SK-N-SH (cell line): Measurements from ENCODE around the gene GDF2. TPM values are rescaled to one million over a fixed set of nuclear protein-coding genes. Genes with fewer than 3 reads are reported as not detected.

Experiments
- CTCF ChIA-PET: fragments of 300-600, 350-600 bp; formaldehyde crosslinking; extraction: SDS; loops from one replicate; lab custom pipeline; 2021; lab: Yijun Ruan, JAX
- POLR2A ChIA-PET: fragments of 350-600 bp; sonication (Branson Sonifier 250); formaldehyde crosslinking; extraction: SDS; loops from one replicate; lab custom pipeline; 2020; ENCODE audit warnings: antibody characterized with exemption, inconsistent platforms; lab: Yijun Ruan, JAX
- DNase-seq: peaks from one replicate; pipeline ENCODE4 v3.0.0; 2012
- H2AFZ ChIP-seq: fragments of 200-600 bp; sonication (generic); 2 replicates; pipeline ENCODE4 v1.8.1; 2016; ENCODE audit warnings: antibody characterized with exemption, mild to moderate bottlenecking, low read depth
- H3F3A ChIP-seq: fragments of 200-600 bp; sonication (generic); replicated peaks from 2 replicates; pipeline ENCODE3; 2016; ENCODE audit warnings: antibody characterized with exemption, mild to moderate bottlenecking; ENCODE audit not compliant: insufficient read depth
- H3K27ac ChIP-seq, 2 experiments: fragments of 200-500 bp in 1 of 2; fragments of 200-600 bp in 1 of 2; sonication (Bioruptor generic) in 1 of 2; sonication (generic), shearing (Covaris generic) in 1 of 2; 2 replicates each; pipeline versions ENCODE4 v1.5.1 to v1.6.1; 2014 to 2016; ENCODE audit warnings: low read depth in 2 of 2, inconsistent platforms in 1 of 2, low read length in 1 of 2, mild to moderate bottlenecking in 1 of 2, mixed read lengths in 1 of 2
- H3K27me3 ChIP-seq: fragments of 200-600 bp; sonication (generic), shearing (Covaris generic); 2 replicates; pipeline ENCODE4 v1.6.1; 2016; ENCODE audit warnings: mixed run types; ENCODE audit not compliant: insufficient read depth
- H3K36me3 ChIP-seq, 2 experiments: fragments of 200-500 bp in 1 of 2; fragments of 200-600 bp in 1 of 2; sonication (Bioruptor generic) in 1 of 2; sonication (generic) in 1 of 2; replicated peaks in 1 of 2; 2 replicates each; pipeline versions ENCODE3 to v1.5.1; 2014 to 2016; ENCODE audit warnings: low read length in 1 of 2, mild to moderate bottlenecking in 1 of 2; ENCODE audit not compliant: insufficient read depth in 2 of 2, control insufficient read depth in 1 of 2
- H3K4me1 ChIP-seq, 2 experiments: fragments of 200-500 bp in 1 of 2; fragments of 200-600 bp in 1 of 2; sonication (Bioruptor generic) in 1 of 2; sonication (generic), shearing (Covaris generic) in 1 of 2; 2 replicates each; pipeline versions ENCODE4 v1.5.1 to v1.6.1; 2014 to 2016; ENCODE audit warnings: low read depth in 1 of 2, low read length in 1 of 2, mixed run types in 1 of 2; ENCODE audit not compliant: insufficient read depth in 2 of 2, control insufficient read depth in 1 of 2
- H3K4me2 ChIP-seq: fragments of 200-600 bp; sonication (generic), shearing (Covaris generic); 2 replicates; pipeline ENCODE4 v1.6.1; 2017; ENCODE audit warnings: mixed run types
- H3K4me3 ChIP-seq, 2 experiments: fragments of 200-500 bp in 1 of 2; fragments of 200-600 bp in 1 of 2; sonication (Bioruptor generic) in 1 of 2; sonication (generic), shearing (Covaris generic) in 1 of 2; 2 replicates each; pipeline versions ENCODE4 v1.5.1 to v1.8.1; 2014 to 2016; ENCODE audit warnings: low read depth in 2 of 2, inconsistent platforms in 1 of 2, low read length in 1 of 2, mild to moderate bottlenecking in 1 of 2, mixed read lengths in 1 of 2, moderate library complexity in 1 of 2
- H3K79me2 ChIP-seq: fragments of 200-600 bp; sonication (generic); 2 replicates; pipeline ENCODE4 v1.8.1; 2017; ENCODE audit warnings: mild to moderate bottlenecking; ENCODE audit not compliant: insufficient read depth
- H3K9ac ChIP-seq: fragments of 200-600 bp; sonication (generic); 2 replicates; pipeline ENCODE4 v1.6.1; 2017; ENCODE audit warnings: mixed run types
- H3K9me2 ChIP-seq: fragments of 200-600 bp; sonication (generic); 2 replicates; pipeline ENCODE4 v1.6.1; 2017; ENCODE audit warnings: mixed run types
- H3K9me3 ChIP-seq: fragments of 200-600 bp; sonication (generic); 2 replicates; pipeline ENCODE4 v1.6.1; 2017; ENCODE audit warnings: mixed run types, mild to moderate bottlenecking, moderate library complexity
- H4K20me1 ChIP-seq: fragments of 200-600 bp; sonication (generic); 2 replicates; pipeline ENCODE4 v1.6.1; 2017; ENCODE audit warnings: mild to moderate bottlenecking, mixed run types; ENCODE audit not compliant: insufficient read depth
- CHD2 ChIP-seq: fragments of 150-350 bp; IDR thresholded peaks from 2 replicates; pipeline ENCODE4 v1.6.1; 2018; ENCODE audit warnings: low read length; ENCODE audit not compliant: partially characterized antibody
- ELF1 ChIP-seq: IDR thresholded peaks from 2 replicates; pipeline ENCODE4 v1.4.0; 2012
- EP300 ChIP-seq, 2 experiments: IDR thresholded peaks; 2 replicates each; pipeline versions ENCODE4 v1.4.0 to v1.6.1; 2012; ENCODE audit warnings: borderline replicate concordance in 1 of 2, low read depth in 1 of 2, low read length in 1 of 2
- FOSL2 ChIP-seq: IDR thresholded peaks from 2 replicates; pipeline ENCODE4 v1.4.0; 2012; ENCODE audit warnings: low read depth, mild to moderate bottlenecking, moderate library complexity, borderline replicate concordance
- FOXJ3 ChIP-seq: sonication (generic); formaldehyde crosslinking; IDR thresholded peaks from 2 replicates; pipeline ENCODE4 v1.5.1; 2020; ENCODE audit warnings: mild to moderate bottlenecking, missing genetic modification reagents
- JUND ChIP-seq: IDR thresholded peaks from 2 replicates; pipeline ENCODE4 v1.4.0; 2012
- MXI1 ChIP-seq: IDR thresholded peaks from 2 replicates; pipeline ENCODE4 v1.6.1; 2012; ENCODE audit warnings: mild to moderate bottlenecking, low read depth, low read length, improper control_type of control experiment
- NFIC ChIP-seq: IDR thresholded peaks from 2 replicates; pipeline ENCODE4 v1.4.0; 2012; ENCODE audit warnings: borderline replicate concordance
- NRF1 ChIP-seq: IDR thresholded peaks from 2 replicates; pipeline ENCODE4 v1.6.1; 2012; ENCODE audit warnings: low read depth, mild to moderate bottlenecking, low read length
- POLR2AphosphoS5 ChIP-seq: IDR thresholded peaks from 2 replicates; pipeline ENCODE4 v1.6.1; 2012; ENCODE audit warnings: low read depth, low read length
- RAD21 ChIP-seq: IDR thresholded peaks from 2 replicates; pipeline ENCODE4 v1.6.1; 2012; ENCODE audit warnings: mild to moderate bottlenecking, low read length
- RFX5 ChIP-seq: IDR thresholded peaks from 2 replicates; pipeline ENCODE4 v1.6.1; 2012; ENCODE audit warnings: mild to moderate bottlenecking, improper control_type of control experiment, low read length
- SMC3 ChIP-seq: IDR thresholded peaks from 2 replicates; pipeline ENCODE4 v1.6.1; 2012; ENCODE audit warnings: low read depth, low read length, improper control_type of control experiment
- TAF1 ChIP-seq: IDR thresholded peaks from 2 replicates; pipeline ENCODE4 v1.6.1; 2012; ENCODE audit warnings: low read depth, mild to moderate bottlenecking, low read length, moderate library complexity, borderline replicate concordance
- TCF12 ChIP-seq: IDR thresholded peaks from 2 replicates; pipeline ENCODE4 v1.4.0; 2012
- TEAD4 ChIP-seq: IDR thresholded peaks from 2 replicates; pipeline ENCODE4 v1.4.0; 2012; ENCODE audit warnings: mild to moderate bottlenecking, borderline replicate concordance; ENCODE audit not compliant: insufficient read depth
- YY1 ChIP-seq: IDR thresholded peaks from 2 replicates; pipeline ENCODE4 v1.4.0; 2012; ENCODE audit warnings: low read depth, mild to moderate bottlenecking
- whole genome bisulfite sequencing: methylation state at CpG from one replicate; pipeline ENCODE4 v1.1.6; 2017; ENCODE audit warnings: low lambda C conversion rate; 5-methylcytosine and 5-hydroxymethylcytosine counted together
- polyA plus RNA-seq, 3 experiments: library from polyadenylated mRNA; depleted of rRNA; stranded (reverse); fragments of >200 nt; gene quantifications; 2 replicates each; pipeline ENCODE4 v1.2.3, GENCODE V29; 2012
- TF ChIP-seq, protein P1 (sequence below): IDR thresholded peaks from 2 replicates; pipeline ENCODE4 v1.4.0; 2012; ENCODE audit warnings: low read depth, borderline replicate concordance
- TF ChIP-seq, protein P2 (sequence below): IDR thresholded peaks from 2 replicates; pipeline ENCODE4 v1.4.0; 2012; ENCODE audit warnings: low read depth
- TF ChIP-seq, protein P3 (sequence below): IDR thresholded peaks from 2 replicates; pipeline ENCODE4; 2012
- TF ChIP-seq, protein P4 (sequence below): IDR thresholded peaks from 2 replicates; pipeline ENCODE4 v1.6.1; 2012; ENCODE audit warnings: mild to moderate bottlenecking, low read depth, low read length, moderate library complexity
- TF ChIP-seq, protein P5 (sequence below): fragments of 150-350 bp; IDR thresholded peaks from 2 replicates; pipeline ENCODE4 v1.6.1; 2016; ENCODE audit warnings: mild to moderate bottlenecking, low read depth, low read length
- TF ChIP-seq, protein P6 (sequence below): fragments of 200-600 bp; sonication (generic); IDR thresholded peaks from 2 replicates; pipeline ENCODE4 v1.6.1; 2017; ENCODE audit warnings: antibody characterized with exemption, mild to moderate bottlenecking, moderate library complexity

GDF2 gene
- polyA plus RNA-seq, 1 of the 3 experiments (the other 2 are of a cell fraction), result not detected

- TF ChIP-seq TAF1 (no peak), CHD2 (no peak), EP300 (IDR thresholded peaks at IDR 0.05; ENCODE audit: borderline replicate concordance in 1 of 2, low read depth in 1 of 2, low read length in 1 of 2) (no peak), RFX5 (no peak), TEAD4 (no peak), SMC3 (no peak), FOSL2 (no peak), ELF1 (no peak)
- TF ChIP-seq, protein P1, sequence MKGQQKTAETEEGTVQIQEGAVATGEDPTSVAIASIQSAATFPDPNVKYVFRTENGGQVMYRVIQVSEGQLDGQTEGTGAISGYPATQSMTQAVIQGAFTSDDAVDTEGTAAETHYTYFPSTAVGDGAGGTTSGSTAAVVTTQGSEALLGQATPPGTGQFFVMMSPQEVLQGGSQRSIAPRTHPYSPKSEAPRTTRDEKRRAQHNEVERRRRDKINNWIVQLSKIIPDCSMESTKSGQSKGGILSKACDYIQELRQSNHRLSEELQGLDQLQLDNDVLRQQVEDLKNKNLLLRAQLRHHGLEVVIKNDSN, result no peak
Observed at GRCh38 chr10:47297866-47298540, 24.3 kb upstream of the GDF2 start (continued).

GRCh38 chr10:47298715-47299114 is 23.5 kb upstream of the GDF2 start:
- Histone ChIP-seq H4K20me1 (no peaks in the 10 kb centered on the region), H3K9me3 (no peaks in the 10 kb centered on the region), H3K9me2 (no peaks in the 10 kb centered on the region), H3K4me2 (no peak overlapping the region), H3K27ac (no peak overlapping the region; a peak in 1 of 4 replicates), H3K79me2 (no peaks in the 10 kb centered on the region), H3F3A (no peaks in the 10 kb centered on the region), H2AFZ (no peak overlapping the region), H3K36me3 (no peaks in the 10 kb centered on the region), H3K27me3 (peaks cover 43% of the 10 kb centered on the region), H3K4me3 (no peak overlapping the region), H3K9ac (no peak overlapping the region), H3K4me1 (peaks cover 0 to 51% of the 10 kb centered on the region in 2 experiments; a peak in 1 of 4 replicates)
- no peak for TF ChIP-seq TAF1
- TF ChIP-seq, protein P2, sequence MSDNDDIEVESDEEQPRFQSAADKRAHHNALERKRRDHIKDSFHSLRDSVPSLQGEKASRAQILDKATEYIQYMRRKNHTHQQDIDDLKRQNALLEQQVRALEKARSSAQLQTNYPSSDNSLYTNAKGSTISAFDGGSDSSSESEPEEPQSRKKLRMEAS, result no peak
- no peak for TF ChIP-seq EP300 (IDR thresholded peaks at IDR 0.05; ENCODE audit: borderline replicate concordance in 1 of 2, low read depth in 1 of 2, low read length in 1 of 2)
- TF ChIP-seq NRF1, result no peak
- no peak for TF ChIP-seq POLR2AphosphoS5
- no peak for TF ChIP-seq RAD21
- TF ChIP-seq, protein P3, sequence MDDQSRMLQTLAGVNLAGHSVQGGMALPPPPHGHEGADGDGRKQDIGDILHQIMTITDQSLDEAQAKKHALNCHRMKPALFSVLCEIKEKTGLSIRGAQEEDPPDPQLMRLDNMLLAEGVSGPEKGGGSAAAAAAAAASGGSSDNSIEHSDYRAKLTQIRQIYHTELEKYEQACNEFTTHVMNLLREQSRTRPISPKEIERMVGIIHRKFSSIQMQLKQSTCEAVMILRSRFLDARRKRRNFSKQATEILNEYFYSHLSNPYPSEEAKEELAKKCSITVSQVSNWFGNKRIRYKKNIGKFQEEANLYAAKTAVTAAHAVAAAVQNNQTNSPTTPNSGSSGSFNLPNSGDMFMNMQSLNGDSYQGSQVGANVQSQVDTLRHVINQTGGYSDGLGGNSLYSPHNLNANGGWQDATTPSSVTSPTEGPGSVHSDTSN, result no peak
- TF ChIP-seq FOSL2, result no peak
- TF ChIP-seq CHD2, result no peak
- TF ChIP-seq ELF1, result no peak
- TF ChIP-seq, protein P4, sequence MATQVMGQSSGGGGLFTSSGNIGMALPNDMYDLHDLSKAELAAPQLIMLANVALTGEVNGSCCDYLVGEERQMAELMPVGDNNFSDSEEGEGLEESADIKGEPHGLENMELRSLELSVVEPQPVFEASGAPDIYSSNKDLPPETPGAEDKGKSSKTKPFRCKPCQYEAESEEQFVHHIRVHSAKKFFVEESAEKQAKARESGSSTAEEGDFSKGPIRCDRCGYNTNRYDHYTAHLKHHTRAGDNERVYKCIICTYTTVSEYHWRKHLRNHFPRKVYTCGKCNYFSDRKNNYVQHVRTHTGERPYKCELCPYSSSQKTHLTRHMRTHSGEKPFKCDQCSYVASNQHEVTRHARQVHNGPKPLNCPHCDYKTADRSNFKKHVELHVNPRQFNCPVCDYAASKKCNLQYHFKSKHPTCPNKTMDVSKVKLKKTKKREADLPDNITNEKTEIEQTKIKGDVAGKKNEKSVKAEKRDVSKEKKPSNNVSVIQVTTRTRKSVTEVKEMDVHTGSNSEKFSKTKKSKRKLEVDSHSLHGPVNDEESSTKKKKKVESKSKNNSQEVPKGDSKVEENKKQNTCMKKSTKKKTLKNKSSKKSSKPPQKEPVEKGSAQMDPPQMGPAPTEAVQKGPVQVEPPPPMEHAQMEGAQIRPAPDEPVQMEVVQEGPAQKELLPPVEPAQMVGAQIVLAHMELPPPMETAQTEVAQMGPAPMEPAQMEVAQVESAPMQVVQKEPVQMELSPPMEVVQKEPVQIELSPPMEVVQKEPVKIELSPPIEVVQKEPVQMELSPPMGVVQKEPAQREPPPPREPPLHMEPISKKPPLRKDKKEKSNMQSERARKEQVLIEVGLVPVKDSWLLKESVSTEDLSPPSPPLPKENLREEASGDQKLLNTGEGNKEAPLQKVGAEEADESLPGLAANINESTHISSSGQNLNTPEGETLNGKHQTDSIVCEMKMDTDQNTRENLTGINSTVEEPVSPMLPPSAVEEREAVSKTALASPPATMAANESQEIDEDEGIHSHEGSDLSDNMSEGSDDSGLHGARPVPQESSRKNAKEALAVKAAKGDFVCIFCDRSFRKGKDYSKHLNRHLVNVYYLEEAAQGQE, result no peak
- TF ChIP-seq SMC3, result no peak
- TF ChIP-seq, protein P5, sequence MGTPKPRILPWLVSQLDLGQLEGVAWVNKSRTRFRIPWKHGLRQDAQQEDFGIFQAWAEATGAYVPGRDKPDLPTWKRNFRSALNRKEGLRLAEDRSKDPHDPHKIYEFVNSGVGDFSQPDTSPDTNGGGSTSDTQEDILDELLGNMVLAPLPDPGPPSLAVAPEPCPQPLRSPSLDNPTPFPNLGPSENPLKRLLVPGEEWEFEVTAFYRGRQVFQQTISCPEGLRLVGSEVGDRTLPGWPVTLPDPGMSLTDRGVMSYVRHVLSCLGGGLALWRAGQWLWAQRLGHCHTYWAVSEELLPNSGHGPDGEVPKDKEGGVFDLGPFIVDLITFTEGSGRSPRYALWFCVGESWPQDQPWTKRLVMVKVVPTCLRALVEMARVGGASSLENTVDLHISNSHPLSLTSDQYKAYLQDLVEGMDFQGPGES, result no peak
- TF ChIP-seq YY1, result no peak
- TF ChIP-seq NFIC, result no peak
- no peak for TF ChIP-seq JUND
- TF ChIP-seq TCF12, result no peak
- TF ChIP-seq, protein P6, sequence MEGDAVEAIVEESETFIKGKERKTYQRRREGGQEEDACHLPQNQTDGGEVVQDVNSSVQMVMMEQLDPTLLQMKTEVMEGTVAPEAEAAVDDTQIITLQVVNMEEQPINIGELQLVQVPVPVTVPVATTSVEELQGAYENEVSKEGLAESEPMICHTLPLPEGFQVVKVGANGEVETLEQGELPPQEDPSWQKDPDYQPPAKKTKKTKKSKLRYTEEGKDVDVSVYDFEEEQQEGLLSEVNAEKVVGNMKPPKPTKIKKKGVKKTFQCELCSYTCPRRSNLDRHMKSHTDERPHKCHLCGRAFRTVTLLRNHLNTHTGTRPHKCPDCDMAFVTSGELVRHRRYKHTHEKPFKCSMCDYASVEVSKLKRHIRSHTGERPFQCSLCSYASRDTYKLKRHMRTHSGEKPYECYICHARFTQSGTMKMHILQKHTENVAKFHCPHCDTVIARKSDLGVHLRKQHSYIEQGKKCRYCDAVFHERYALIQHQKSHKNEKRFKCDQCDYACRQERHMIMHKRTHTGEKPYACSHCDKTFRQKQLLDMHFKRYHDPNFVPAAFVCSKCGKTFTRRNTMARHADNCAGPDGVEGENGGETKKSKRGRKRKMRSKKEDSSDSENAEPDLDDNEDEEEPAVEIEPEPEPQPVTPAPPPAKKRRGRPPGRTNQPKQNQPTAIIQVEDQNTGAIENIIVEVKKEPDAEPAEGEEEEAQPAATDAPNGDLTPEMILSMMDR, result no peak
- no peak for TF ChIP-seq FOXJ3 (CRISPR knock-in tag)
- TF ChIP-seq MXI1, result no peak
- ChIA-PET POLR2A (no interaction called here), CTCF (interaction anchor here (0.9 to 5.2 kb wide), 4 partner anchors 13 to 274 kb away, joined by 3 to 28 read pairs (median 16); no protein-coding TSS in a partner anchor)
- WGBS, result 25% methylated on average over 1 of the region's 1 CpG
- DNase-seq, result no peak
